Activated T-cell treated with anti-CD3 and anti-CD28 coated beads, Interleukin-2, amount 50 U/mL, for 1 hour (primary cell): ENCODE measurements around the gene TH.
"Not testable (repeated sequence)": the region's sequence is repeated elsewhere in the genome, so short reads cannot be mapped to it uniquely, and the experiment has no call there.

Experiments
- DNase-seq: peaks from one replicate; pipeline ENCODE4 v3.0.0-alpha.2; 2020

TH gene

DNA sequence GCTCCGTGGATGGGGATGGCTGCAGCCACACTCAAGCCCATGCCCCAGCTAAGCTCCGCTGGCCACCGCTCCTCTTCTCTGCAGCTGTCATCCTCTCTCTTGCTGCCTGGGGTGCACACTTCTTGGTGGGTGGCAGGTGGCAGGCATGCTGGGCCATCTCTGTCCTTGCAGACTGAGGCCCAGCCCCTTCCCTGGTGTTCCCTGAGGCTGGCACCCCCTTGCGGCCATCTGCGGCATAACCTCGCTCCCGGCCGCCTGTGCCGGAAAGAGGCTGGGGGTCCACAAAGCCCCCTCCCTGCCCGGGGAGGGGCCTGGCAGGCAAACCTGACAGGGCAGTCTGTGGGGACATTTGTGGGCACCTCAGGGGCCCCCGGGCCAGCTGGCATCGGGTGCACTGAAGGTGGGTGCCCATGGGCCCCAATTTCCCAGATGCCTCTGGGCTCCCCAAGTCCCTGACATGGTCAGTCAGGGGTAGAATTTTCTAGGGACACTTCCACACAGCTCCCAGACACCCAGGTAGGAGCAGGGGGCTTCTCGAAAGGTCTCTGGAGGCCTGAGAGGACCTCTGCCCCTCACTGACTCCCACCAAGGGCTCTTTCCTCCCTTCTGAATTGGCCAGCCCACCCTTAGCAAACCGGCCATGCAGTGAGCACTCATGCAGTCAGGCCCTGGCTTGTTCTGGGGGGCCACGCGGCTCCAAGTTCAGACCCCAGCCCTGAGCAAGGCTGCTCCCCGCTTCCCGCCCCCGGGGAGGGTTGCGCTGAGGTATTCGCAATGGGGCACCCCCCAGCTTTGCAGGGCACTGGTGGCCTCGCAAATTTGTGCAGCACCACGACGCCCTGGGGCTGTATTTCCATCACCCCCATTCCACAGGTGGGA lies 23.5 kb upstream of the TH start:
- DNase-seq, result peak; percentile 62

DNA sequence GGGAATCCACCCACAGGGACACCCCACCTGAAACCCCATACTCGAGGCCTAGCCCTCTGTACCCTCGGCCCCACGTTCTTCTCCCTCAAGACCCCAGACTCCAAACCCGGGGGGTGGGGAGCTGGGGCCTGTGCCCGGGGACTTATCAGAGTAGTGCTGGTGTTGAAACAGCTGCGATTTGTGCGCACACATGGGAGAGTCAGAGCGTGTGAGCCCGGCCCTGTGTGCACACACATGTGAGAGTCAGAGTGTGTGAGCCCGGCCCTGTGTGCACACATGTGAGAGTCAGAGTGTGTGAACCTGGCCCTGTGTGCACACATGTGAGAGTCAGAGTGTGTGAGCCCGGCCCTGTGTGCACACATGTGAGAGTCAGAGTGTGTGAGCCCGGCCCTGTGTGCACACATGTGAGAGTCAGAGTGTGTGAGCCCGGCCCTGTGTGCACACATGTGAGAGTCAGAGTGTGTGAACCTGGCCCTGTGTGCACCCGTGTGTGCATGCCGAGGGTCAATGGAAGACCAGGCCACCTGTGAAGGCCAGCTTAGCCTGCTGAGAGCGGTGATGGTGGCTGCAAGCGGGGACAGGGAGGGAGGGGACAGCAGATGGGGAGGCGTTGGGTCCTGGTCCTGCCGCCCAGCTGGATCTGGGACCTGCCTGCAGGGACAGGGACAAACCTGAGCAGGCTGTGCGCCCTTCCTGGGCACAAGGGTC lies 22.4 kb upstream of the TH start:
- DNase-seq, result not testable (repeated sequence)

DNA sequence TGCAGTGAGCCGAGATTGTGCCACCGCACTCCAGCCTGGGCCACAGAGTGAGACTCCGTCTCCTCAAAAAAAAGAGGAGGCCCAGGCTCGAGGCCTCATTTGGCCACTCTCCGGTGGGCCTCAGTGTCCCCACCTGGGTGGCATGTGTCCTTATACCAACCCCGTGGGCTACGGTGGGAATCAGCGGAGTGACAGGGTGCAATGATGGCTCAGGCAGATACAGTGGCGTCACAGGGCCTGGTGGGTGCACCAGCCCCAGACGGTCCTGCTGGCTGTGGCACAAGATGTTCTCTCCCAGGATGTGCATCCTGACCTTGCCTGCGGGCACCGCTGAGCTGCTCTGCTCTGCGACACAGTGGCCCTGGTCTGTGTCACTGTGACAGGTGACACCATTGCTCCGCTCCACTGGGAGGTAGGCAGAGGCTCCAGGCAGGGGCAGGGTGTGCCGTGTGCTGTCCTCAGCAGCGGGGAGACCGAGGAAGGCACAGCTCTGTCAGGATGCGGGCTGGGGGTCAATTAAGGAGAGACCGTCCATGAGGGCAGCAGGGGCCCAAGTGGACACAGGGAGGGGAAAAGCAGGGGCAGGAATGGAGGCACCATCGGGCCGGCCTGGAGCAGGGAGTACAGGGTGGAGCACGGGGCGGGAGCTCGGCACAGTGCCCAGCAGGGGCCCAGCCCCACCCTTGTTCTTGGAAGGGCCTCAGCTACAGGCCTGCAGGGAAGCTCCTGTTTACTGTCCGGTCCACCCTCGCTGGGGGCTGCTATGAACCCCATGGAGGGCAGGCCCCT lies 21.7 kb upstream of the TH start:
- no peak for DNase-seq

DNA sequence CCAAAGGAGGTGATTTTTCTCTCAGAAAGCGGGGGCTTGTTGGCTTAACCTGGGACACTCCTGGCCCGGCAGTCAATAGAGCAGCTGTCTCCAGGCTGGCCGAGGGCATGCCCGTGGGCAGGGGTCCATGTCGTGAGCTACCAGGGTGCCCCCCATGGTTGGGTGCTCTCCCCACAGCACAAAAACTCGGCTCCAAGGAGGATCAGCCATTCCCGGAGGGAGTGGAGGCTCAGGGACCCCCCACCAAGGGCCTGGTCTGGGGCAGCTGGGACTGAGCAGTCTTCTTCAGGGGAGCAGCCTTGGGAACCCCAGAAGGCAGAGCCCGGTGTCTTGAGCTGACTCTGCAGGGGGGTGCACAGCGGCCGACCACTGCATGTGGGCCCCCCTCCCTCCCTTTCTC lies 20.8 kb upstream of the TH start:
- DNase-seq, result no peak

DNA sequence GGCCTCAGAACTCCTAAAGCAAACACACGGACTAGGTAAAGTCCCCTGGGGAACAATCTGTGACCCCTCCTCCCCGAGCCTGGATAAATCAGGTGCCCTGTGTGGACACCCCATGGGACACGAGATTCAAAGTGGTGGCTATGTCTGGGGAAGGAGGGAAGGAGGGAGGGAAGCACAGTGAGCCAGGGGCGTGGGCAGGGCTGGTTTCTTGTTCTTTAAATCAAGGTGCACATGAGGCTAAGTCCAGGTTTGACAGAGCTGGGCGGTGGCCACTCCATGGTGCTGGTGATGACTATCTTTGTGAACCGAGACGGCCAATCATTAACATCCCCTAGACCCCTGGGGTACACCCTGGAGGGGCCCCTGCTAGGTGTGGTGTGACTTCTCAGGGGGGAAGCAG lies 20.3 kb upstream of the TH start:
- no peak for DNase-seq

DNA sequence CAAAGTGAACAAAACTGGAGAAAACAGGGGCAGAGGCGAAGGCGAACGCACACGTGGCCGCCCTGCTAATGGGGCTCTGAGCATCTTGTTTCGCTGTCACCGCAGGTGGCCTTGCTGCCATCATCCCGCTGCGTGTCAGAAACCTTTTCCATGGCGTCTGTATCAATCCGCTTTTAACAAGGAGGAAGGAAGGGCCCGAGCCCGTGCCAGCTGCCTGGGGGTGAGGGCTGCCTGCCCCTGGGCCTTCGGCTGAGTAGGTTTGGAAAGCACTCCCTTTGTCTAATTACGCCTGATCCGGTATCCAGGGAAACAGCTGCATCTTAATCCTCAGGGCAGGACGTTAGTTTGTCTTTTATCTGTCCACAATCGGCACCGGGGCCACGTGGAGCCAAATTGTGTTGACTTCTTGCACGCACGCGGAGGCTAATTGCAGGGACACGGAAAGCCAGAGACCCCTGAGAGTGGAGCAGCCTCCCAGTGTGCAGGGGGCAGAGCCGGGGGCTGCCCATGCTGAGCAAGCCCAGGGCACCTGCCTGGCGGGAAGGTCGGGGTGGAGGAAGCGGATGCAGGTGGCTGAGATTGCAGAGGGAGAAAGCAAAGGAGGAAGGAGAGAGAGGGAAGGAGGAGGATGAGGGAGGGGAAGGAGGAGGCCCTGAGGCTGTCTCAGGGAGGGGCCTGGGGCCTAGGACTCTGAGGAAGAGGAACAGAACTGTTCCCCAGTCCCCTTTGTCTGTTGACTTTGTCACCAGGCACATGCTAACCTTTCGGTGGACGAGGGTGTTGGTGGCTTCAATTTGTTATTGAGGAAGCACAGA lies 19.2 kb upstream of the TH start:
- DNase-seq, result no peak

DNA sequence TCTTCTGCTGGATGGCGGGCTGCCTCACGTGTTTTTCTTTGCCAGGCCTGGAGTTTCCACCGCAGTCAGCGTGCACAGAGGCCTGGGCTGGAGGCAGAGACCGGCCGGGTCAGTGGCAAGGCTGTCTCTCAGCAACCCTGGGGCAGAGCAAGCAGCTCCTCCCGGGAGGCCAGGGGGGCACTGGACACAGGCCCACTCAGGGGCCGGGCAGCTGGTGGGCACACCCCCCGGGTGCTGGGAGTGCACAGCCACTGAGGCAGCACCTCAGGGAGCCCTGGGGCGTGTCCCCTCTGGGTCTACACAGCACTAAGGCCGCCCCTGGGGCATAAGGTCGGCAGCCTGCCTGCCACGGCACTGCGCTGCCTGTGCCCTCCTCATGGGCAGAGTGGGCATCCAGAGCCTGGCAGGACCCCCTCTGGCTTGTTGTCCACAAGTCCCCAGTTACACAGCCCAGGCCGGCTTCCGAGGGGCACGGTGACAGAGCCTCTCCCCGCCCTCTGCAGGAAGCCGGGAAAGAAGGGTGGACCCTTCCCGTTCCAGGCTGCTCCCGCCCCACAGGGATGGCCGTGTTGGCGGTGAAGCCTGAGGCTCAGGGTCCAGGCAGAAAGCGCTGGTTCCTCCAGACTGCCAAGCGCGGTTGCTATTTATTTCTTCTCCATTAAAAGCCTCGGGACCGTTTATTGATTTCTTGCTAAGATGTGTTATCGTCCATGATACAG lies 18.5 kb upstream of the TH start:
- DNase-seq, result no peak

DNA sequence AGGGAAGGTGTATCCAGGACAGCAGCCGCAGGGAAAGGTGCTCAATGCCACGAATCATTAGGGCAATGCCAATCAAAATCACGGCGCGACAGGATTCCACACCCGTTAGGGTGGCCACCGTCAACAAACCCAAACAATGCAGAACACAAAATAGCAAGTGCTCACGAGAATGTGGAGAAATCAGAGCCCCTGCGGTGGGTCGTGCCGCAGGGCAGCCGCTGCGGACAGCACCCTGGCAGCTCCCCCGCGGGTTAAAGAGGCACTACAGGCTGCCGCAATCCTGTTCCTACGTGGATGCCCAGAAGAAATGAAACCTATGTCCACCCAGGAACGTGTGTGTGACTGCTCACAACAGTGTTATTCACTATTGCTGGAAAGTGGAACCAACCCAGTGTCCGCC lies 17.1 kb upstream of the TH start:
- no peak for DNase-seq

DNA sequence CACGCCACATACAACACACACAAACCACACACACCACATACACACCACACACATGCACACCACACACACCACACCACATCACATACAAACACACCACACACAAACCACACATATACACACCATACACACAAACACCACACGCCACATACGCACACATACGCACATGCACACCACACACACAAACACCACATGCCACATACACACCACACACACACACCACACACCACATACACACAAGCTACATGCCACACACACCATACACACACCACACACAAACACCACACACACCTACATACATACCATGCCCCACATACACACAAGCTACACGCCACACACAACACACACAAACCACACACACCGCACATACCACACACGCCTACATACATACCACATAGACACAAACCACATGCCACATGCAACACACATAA lies 15.7 kb upstream of the TH start:
- DNase-seq, result no peak

DNA sequence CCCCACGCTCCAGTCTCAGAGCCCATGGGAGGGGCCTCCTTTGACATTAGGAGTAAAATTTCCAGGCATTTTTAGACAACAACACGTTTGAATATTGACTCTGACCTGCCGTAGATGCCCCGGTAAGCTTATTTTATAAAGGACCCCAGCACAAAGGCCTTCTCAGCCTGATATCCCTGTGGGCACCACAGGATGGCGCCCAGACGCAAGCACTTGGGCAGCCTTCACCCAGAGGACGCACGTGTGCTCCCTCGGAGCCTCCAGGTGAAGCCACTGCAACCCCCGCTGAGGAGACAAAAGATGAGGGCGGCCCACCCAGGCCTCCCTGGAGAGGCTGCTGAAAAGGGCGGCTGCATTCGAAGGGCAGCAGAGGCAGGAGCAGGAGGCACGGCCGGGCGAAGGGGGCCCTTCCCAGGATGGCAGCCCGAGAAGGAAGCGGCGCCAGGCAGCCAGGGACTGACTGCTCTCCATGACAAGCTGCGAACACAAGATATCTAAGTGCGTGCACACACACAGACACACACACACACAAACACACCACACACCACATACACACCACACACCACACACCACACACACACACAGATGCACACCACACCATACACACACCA lies 15.2 kb upstream of the TH start:
- peak; percentile 57 for DNase-seq

DNA sequence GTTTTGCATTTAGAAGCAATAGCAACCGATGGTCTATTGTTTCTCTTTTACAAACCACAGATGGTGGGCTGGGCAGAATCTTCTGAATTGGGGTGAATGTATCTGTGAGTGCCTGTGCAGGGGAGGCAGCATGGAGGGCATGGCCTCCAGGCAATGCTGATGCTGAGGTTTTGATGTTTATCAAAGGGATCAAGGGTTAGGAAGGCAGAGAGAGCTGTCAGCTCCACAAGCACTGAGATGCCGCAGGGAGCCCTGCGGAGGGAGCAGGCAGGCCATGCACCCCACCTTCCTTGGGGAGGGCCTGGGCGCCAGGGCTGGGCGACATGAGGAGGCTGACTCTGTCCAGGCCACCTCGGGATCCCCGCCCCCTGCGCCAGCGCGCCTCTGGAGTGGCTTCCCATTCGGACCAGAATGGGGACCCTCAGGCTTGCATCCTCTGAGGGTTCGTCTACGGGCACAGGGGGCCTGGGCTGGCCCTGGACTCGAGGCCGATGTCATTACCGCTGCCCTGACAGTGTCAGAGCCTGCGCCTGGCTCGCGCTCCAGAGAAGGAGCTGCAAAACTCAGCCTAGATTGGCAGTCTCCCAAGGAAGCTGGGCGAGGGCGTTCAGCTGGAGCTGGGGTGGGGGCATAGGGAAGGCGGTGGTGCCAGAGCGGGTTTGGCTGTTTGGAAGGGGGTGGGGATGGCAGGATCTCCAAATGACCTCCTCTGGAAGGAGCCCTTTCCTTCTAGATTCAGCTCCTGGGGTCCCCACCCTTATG lies 13.9 kb upstream of the TH start:
- DNase-seq, result no peak

DNA sequence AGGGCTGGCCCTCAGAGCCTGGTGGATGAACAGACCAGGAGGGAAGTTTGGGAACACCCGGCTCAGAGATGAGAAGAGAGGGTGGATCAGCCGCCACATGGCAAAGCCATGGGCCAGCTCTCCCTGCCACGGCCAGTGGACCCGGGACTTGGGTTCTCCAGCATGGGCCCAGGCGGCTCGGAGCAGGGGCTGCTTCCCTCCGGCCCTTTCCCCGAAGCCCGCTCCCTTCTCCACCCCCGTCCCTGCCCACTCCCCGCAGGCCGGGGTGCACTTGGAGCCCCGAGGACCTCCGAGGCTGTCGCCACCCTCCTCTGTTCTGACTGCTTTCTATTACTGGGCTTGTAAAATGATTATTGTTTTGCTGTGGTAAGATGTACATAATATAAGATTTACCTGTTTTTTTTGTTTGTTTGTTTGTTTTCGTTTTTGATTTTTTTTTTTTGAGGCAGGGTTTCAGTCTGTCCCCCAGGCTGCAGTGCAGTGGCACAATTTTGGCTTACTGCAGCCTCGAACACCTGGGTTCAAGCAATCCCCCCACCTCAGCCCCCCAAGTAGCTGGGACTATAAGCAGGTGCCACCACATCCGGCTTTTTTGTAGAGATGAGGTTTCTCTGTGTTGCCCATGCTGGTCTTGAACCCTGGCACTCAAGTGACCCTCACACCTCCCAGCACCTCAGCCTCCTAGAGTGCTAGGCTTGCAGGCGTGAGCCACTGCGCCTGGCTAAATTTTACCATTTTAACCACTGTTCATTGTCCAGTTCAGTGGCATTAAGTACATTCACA lies 11.3 kb upstream of the TH start:
- DNase-seq, result no peak

DNA sequence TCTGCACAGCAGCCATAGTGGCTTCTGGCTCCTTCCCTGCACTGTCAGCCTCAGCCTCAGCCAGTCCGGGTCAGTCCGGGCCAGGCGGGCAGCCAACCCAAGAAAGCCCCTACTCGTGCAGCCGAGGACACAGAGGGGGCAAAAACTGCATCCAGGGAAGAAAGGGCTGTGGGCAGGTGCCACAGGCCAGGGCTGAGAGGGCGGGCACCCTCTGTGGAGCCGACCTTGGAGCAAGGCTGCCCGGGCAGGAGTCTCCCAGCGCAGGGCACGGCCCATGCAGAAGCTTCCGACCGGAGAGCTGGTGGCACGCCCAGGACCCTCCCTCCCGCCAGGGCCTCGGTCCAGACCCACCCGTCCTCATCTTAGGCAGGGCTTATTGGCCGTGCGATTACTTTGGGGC lies 10.5 kb upstream of the TH start:
- no peak for DNase-seq

DNA sequence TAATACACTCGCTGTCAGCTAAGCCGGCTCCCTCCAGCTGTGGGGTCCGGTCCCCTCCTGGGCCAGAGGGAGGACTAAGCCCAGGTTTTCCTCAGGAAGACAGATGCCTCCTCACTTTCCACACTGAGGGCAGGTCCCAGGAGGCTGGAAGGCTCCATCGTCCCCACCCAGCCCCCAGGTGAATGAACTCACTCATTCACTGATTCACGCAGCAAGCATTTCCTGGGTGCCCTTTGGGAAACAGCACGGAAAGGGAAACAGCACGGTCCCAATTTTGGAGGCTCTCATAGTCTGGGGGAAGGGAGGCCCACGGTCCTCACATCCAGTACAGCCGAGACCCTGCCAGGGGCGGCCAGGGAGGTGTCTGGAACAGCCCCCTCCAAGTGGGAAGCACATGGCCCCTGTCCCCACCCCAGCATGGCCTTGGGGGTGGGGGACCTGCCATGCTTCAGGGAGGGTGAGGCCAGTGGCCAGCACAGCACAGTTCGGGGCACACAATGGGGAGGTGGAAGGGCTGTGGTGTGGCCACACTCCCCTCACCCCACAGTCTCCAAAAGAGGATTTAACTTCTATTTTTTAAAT lies 9.3 kb upstream of the TH start:
- no peak for DNase-seq

DNA sequence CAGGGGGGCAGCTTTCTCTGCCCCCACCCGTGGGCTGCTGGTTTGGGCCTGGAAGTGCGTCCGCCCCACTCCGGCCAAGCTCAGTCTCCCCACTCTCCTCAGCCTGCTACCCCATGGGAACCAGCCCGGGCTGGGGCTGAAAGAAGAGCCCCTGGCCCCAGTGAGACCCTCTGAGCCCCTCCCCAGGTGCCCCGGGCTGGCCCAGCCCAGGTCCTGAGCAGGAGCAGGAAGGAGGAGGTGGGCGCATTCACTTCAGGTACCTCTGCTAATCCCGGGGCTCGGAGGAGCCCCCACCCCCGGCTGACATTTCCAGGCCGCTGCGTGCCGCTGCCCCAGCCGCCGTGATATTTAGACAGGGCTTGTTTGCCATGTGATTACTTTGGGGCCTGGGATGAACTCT lies 8.7 kb upstream of the TH start:
- no peak for DNase-seq

DNA sequence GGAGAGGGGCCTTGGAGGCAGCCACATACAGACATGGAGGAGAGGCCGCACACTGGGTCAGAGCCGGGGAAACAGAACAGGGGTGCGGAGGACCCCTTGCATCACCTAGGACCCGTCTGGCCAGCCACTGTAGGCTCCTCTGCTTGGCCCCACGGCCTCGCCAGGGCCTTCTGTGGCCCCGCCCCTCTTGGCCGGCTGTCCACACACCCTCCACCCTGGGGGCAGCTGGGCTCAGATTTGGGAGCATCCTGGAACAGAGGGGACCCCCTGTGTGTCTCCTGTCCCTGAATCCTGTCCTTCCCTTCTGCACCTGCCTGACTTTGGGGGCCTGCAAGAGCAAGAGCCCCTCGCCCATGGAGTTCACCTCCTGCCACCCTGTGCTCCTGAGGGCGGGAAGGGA lies 7.9 kb upstream of the TH start:
- DNase-seq, result no peak

DNA sequence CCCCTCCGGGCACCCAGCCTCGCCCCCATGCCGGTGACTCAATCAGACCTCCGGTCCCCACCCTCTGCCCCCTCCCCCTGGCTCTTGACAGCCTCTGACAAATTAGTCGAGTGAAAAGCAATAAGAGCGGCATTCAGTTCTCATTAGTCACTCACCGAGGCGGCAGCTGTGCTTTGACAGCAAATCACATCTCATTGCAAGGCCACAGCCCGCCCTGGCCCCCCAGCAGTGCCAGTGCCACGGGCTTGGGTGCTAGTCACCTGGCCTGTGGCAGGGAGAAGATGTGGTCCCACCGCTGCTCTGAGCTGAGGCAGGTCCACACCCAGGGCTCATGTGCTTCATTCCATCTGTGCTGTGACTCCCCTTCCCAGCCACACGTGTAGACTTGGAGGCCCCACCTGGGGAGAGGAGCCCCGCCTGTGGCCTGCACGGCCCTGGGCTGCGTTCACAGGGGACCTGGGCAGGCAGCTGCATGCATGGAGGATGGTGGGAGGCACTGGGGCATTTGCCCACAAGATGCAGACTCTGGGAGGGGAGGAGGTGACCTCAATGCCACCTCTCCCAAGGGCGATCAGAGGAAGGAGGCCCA lies 7.4 kb upstream of the TH start:
- no peak for DNase-seq

DNA sequence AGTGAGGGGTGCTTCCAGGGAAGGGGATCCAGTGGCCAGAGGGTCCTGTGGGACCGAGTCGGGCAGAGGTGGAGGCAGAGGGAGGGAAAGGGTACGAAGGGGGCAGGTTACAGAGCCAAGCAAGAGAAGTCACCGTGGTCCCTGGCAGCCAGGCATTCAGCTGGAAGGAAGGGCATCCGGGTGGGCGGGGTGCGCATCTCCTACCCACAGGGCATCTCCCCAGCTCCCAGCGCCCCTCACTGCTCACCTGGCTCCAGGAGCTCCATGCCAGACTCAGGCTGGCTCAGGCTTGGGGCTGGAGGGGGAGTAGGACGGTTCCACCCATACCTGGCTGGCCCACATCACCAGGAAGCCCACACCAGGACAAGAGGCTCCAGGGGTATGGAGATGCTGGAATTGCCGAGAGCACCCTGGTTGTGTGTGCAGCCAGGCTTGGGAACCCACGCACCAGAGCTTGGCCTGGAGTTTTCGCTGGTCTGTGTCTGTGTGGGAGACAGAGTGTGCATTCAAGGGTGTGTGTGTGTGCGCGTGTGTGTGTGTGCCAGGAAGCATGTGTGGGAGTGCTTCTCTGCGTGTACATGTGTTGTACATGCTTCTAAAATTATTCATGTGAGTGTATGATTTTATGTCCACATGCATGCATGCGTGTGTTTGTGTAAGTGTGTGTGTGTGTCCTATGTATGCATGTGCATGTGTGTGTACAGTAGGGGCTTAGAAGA lies 6.6 kb upstream of the TH start:
- DNase-seq, result not testable (repeated sequence)

DNA sequence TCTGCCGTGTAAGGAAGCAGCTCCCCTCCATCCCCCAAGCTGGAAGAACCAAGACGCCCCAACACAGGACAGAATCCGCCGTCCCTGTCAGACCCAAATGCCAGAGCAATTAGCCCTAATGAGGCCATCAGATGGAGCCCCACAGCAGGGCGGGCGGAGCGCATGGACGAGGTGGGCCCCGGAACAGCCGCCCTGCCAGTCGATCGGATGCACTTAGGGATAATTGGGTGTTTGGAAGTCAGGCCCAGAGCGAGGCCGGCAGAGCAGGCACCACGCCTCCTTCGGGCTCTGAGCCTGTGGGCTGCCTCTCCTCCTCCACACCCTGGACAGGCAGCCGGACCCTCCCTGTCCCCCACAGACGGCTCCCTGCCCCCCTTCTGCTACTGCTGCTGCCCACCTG lies 5.5 kb upstream of the TH start:
- no peak for DNase-seq
